GM21423 (cell line): Measurements from ENCODE around the gene INPP5A.

Experiments
- ATAC-seq: cut with Tn5 transposase; IDR thresholded peaks from one replicate; pipeline ENCODE4 v1.9.1; 2021; ENCODE audit warnings: mild to moderate bottlenecking, moderate library complexity; ENCODE audit not compliant: unreplicated experiment

INPP5A gene

GRCh38 chr10:132640326-132641125, 102.9 kb downstream of the INPP5A start:
- ATAC-seq: no peak

GRCh38 chr10:132641401-132641800, 103.8 kb downstream of the INPP5A start:
- ATAC-seq: no peak

- ATAC-seq: no peak
Observed at GRCh38 chr10:132641966-132642731, 104.6 kb downstream of the INPP5A start.

- no peak for ATAC-seq
Observed at GRCh38 chr10:132642732-132643008, 105.1 kb downstream of the INPP5A start.

- ATAC-seq: no peak
Observed at GRCh38 chr10:132643709-132644526, 106.3 kb downstream of the INPP5A start.

- ATAC-seq: no peak
Observed at GRCh38 chr10:132644527-132645246, 107.1 kb downstream of the INPP5A start.

- no peak for ATAC-seq
Observed at GRCh38 chr10:132645247-132645530, 107.6 kb downstream of the INPP5A start.

- ATAC-seq: no peak
Observed at GRCh38 chr10:132645630-132646442, 108.2 kb downstream of the INPP5A start.

- ATAC-seq: no peak
Observed at GRCh38 chr10:132646443-132647097, 109.0 kb downstream of the INPP5A start.

GRCh38 chr10:132647424-132647823, 109.8 kb downstream of the INPP5A start:
- no peak for ATAC-seq

GRCh38 chr10:132648072-132648850, 110.7 kb downstream of the INPP5A start:
- ATAC-seq: no peak

- no peak for ATAC-seq
Observed at GRCh38 chr10:132648851-132649528, 111.4 kb downstream of the INPP5A start.

GRCh38 chr10:132649651-132650360, 112.2 kb downstream of the INPP5A start:
- ATAC-seq: no peak

GRCh38 chr10:132650611-132651250, 113.1 kb downstream of the INPP5A start:
- no peak for ATAC-seq

GRCh38 chr10:132651511-132652029, 114.0 kb downstream of the INPP5A start:
- ATAC-seq: no peak

- ATAC-seq: no peak
Observed at GRCh38 chr10:132652446-132652845, 114.9 kb downstream of the INPP5A start.

- no peak for ATAC-seq
Observed at GRCh38 chr10:132652936-132653590, 115.5 kb downstream of the INPP5A start.
